Medulla oblongata (tissue), 1 donor: ENCODE results near the gene ARHGAP32.
"Not testable (repeated sequence)": the region's sequence is repeated elsewhere in the genome, so short reads cannot be mapped to it uniquely, and the experiment has no call there.

Experiments used
- DNase-seq: peaks from one replicate; pipeline ENCODE4 v3.0.0-alpha.2; 2015; ENCODE audit errors: extremely low spot score

Gene ARHGAP32

DNA sequence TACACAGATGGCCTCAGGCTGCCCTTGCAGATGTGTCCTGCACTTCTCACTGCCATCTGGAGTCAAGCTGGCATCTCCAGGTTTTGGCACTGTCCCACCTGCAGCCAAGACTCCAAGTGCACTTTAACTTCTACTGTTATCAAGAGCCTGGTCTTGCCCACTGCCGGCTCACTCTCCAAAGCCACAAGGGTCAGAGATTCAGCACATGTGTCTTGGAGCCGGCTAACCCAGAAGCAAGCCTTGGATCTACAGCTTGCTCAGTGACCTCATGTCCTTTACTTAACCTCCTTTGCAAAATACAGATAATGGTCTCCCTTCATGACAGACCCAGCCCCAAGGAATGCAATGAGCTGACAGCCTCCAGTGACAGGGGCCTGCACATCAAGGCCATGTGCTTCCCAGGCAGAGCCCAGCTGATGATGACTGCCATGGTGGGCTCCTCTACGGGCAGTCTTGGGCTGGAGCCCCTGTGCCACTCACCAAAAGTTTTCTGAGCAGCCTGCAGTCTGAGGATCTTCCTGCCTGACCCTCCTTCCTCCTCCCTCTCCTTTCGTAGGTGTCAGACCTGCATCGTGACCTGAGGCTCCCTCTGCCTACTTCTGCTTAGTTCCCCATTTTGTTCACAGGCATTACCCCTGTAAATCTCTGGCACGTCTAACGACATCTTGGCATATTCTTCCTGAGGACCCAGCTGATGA lies 258.5 kb downstream of the ARHGAP32 start:
- DNase-seq: no peak

DNA sequence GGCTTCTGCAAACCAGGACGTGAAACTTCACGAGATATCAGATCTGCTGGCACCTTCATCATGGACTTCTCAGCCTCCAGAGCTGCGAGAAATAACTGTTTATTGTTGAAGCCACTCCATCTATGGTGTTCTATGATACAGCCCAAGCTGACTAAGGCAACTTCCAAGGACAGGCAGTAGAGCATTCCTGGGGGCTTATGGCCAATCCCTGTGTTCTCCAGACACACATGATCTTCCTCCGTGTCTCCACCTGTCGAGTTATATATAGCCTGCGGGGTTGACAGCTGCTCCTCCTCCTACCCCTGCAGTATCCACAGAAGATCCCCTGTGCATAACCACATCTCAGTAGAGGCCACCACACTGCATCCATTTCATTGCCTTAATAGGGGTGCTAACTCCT lies 260.5 kb downstream of the ARHGAP32 start:
- no peak for DNase-seq

DNA sequence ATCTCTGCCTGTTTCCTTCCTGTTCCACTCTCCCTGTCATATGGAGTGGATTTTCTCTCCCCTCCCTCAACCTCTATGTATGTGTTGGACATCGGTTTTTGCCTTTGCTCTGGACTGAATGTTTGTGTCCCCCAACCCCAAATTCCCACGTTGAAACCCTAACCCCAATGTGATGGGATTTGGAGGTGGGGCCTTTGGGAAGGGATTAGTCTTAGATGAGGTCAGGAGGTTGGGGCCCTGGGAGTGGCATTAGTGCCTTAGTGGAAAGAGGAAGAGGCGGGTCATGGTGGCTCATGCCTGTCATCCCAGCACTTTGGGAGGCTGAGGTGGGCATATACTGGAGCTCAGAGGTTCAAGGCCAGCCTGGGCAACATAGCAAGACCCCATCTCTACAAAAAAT lies 261.1 kb downstream of the ARHGAP32 start:
- DNase-seq: no peak

DNA sequence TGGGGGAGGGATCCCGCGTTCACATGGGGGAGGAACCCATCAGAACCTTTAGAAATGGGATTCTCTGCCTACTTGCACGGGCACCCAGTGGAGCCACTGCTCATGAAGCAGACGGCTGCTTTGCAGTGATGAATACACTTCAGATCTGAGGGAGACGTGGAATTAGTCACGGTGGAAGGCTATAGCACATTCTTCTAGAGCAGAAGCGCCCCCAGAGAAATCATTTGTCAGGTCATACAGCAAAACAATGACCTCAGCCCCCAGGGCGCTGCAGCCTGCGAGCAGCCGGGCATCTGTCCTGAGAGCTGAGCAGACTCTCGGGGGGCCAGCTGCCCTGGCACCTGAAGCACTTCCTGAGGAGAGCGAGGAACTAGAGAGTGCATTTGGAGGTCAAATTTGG lies 262.1 kb downstream of the ARHGAP32 start:
- no peak for DNase-seq

DNA sequence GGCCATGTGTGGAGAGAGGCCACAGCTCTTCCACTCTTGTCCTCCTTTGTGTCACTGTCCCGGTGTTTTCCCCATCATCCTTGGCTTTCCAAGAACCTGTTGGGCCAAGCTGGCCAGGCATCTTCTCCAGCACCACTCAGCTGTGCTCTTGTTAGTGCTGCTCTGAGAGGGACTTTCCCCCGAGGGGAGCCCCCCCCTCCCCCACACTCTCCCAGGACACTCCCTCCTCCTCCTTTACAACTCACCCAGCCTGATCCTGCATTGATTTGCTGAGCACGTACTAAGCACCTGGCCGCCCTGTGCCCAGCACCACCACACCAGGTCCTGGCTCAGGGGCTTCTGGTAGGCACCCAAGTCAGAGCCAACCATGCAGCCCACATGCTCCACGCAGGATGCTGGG lies 262.7 kb downstream of the ARHGAP32 start:
- no peak for DNase-seq

DNA sequence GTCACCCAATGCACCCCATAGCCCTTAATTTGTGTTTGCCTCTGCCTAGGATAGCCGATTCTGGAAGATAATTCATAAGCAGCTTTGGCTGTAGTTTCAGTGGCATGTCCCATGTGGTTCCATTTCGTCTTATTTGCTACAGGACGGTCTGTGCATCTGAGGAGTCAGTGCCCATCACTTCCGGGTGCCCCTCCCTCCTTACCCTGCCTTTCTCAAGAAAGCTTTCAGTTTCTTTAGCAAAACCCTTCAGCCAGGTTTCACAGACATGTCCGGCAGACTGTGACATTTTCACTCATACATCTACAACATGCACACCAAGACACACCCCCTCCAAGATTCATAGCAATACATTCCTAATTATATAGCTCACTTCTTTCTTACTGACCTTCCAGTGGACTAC lies 263.7 kb downstream of the ARHGAP32 start:
- no peak for DNase-seq

DNA sequence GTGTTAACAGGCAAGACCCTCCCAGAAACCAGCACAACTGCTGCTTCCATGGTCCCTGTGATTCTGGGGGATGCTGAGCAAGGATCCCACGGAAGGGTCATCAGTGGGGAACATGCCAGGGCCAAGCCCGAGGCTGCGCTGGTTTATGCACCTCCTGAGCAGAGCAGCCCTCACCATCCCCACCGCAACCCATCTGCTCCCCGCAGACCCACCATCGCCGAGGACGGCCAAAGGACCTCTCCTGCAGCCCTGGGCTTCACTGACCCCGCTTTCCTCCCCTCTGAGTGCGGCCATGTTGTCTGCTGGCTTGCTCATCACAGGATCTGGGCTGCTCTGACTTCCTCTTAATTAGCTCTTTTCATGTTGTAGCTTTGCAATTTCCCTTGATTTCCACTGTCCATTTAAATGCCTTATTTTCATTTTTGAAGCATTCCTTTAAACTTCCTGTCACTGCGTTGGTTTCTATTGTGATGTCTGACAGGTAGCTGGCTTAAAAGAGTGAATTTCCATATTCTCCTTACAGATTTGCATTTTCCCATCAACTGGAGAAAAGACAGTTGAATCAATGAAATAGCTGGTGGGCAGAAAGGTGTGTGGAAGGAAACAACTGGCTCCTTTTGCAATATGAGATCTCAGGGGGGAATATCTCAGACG lies 264.3 kb downstream of the ARHGAP32 start:
- DNase-seq: no peak

DNA sequence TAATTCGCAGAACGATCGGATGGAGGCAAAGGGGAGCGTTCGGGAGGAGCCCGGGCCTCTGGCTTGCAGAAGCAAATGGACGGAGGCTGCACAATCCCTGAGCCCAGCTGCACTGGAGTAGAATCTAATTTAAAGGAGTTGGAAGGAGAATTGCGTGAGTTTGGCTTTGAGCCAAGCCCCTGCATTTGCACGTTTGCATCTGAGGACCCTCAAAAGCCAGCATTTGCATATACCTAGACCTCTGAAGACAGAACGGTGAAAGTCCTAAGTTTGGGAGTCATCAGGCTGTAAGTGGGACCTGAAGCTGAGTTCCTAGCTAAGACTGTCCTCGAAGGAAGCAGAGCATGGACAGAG lies 265.0 kb downstream of the ARHGAP32 start:
- no peak for DNase-seq

DNA sequence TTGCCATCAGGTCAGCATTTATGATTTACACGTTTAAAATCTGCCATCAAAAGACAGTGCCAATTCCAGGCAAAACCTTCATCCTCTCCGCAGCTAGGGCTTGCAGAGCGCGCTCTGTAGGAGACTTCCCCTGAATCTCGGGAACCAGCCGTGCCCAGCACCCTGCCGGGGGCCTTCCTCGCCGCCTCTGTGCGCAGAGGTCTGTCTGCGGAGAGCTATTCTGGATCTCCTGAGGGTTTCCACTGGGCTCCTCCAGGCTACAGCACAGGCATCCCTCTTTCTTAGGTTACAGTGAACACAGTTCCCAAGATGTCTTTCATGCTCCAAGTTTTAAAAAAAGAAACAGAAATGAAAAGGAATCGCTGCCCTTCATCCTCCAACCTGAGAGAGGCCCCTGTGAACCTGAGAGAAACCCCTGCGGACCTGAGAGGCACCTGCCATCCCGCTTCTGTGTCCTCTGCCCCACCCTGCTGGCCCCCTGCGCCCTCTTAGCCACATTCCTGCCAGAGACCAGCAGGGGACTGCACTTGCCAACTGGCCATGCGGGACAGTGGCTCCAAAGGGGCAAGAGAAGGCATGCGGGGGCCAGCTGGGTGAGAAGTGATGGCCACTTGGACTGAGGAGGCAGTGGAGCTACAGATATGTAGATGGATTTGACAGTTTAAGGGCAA lies 265.6 kb downstream of the ARHGAP32 start:
- DNase-seq: no peak

DNA sequence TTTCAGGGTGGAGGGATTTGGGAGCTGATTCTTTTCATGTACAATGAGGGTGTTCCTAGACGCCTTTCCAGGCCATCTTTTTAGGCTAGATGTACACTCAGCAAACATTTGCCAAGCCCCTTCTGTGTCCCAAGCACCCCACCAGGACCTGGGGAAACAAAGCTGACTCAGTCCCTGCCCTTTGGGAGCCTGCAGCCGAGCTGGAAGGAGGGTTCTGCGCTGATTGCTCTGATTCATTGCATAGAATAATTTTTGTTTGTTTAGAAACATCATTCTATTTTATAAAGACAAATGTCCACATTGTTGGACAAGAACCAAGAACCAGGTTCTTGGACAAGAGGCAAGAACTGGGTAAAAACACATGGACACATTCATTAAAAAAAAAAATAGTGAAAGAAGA lies 266.1 kb downstream of the ARHGAP32 start:
- no peak for DNase-seq

DNA sequence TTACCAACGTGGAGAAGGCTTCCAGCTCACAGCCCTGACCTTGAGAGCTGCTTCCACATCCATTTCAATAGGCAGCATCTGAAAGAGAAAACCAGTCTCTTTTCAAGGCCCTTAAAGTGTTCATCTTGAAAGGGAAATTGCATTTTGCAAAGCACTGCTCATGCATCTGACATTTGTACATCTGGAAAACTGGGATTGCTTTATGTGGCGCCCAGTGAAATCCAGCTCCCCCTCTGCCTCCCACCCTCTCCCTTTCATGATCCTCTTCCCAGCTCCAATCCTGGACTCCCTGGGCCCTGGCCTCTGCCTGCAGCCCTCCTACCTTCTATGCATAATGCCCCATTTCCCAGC lies 266.9 kb downstream of the ARHGAP32 start:
- DNase-seq: no peak

DNA sequence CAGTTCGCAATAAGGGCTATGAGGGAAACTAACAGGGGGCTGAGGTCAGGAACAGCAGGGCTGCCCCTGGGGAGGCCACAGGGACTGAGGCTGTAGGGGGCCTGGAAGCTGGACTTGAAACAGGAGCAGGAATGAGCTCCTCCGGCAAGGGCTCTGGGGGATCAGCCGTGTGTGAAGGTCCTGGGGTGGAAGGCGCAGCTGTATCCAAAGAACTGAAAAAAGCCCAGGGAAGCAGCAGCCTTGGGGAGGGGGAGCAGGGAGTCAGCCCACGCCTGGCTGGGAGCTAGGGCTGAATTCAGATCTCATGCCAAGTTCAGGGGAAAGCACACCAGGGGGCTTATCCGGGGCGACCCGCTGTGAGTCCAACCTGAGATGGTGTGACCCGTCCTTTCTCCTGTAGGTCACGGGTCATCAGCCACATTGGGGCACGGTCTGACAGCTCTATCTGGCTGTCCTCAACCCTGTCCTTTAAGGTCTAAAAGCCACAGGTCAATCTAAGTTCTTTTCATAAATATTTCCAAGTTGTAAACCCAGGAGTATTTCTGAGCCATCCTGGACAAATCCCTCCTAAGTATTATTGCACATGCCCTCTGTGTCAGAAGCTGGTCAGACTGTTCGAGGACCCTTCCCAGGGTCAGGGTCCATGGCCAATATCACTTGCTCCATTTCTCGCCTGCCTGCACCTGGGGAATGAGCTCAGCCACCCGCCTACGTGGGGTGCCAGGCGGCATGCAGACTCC lies 267.4 kb downstream of the ARHGAP32 start:
- no peak for DNase-seq

DNA sequence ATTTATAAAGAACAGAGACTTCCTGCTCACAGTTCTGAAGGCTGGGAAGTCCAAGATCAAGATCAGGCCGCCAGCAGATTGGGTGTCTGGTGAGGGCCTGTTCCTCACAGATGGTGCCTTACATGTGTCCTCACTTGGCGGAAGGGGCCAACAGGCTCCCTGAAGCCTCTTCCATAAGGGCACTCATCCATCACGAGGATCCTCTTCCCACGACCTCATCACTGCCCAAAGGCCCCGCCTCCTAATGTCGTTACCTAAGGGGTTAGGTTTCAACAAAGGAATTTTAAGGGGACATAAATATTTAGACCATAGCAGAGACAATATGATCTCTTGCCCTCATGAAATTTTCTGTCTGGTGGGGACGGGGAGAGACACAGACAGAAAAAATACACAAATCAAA lies 268.0 kb downstream of the ARHGAP32 start:
- DNase-seq: no peak

DNA sequence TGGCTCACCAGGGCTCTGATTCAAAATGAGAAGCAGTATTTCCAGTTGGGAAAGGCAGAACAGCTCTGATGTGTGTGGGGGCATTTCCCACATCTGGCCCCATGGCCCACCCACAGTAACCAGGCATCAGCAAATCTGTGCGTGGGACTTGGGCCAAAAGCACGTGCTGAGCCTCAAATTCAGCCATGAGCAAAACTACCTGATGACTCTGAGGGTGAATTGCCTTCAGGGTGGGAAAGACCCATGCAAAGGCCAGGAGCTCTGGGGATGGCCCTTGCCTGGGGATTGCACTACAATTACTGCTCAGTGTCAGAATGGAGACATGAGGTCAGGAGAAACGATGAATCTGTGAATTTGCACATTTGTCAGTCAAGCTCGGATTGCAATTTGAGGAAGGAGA lies 270.3 kb downstream of the ARHGAP32 start:
- DNase-seq: no peak

DNA sequence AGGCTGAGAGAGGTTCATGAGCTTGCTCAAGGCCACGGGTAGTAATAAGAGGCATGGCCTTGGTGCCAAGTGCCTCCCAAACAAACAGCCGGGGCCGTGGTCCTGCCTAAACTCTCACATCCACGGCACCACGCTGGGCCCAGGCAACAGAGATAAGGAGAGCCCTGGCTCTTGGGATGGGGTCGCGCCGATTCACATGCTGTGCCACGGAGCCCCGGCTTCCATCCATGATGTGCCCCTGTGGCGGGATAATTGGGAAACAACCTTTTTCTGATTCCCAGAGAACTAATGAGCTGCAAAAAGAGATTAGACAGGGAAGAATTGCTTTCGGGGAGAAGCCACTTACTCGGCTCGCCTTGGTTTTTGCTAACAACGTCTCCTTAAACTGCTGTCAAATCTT lies 271.5 kb downstream of the ARHGAP32 start:
- DNase-seq: no peak

DNA sequence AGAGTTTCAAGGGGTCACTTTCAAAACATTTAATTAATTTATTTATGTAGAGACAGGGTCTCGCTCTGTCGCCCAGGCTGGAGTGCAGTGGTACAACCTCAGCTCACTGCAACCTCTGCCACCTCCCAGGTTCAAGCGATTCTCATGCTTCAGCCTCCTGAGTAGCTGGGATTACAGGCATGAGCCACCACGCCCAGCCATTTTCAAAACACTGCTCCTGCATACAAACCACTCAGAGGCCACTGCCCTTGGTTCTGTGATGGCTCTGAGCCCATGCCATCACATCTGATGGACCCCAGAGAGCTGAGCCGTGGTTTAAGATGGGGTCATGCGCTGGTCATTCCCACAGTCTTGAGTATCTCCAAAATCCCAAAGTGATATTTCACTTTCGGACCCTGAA lies 272.5 kb downstream of the ARHGAP32 start:
- DNase-seq: not testable (repeated sequence)

DNA sequence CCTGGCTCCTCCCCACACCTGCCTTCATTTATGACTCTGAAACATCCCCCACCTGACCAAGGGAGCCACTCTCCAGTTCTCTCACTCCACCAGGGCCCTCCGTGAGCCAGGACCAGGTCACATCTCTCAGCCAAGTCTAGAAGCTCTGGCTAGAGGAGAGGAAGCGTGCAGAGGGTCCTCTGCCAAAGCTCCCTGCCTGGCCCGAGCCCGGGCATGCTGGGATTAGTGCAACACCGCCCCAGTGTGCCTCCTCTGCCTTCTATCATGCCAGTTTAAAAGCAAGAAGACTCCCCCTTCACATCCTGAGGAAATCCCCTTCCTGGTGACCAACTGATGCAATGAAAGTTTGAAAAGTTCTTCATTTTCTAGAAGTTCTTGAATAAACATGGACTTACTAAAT lies 272.9 kb downstream of the ARHGAP32 start:
- DNase-seq: no peak

DNA sequence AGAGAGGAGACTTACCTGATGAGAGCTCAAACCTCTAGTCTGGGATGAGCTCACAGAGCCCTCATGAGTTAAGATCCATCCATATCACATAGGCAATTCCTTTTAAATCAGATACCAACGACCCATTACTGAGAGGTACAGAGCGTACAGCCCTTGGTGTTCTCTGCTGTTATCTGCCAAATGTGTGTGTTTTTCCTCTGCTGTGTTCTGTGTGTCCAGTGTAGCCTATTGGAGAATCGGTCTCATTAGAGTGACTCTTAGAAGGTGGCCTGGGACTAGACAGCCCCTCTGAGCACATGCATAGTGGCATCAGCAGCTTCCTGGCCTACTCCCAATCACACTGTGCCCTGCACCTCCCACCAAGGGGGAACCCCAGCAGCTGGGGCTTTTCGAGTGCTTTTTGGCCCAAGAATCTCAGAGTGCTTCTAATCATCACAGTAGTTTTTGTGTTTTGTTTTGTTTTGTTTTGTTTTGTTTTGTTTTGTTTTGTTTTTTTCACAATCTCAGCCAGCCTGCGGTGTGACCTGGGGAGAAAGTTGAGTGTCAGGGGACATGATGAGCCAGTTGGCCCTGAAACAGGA lies 274.9 kb downstream of the ARHGAP32 start:
- no peak for DNase-seq

DNA sequence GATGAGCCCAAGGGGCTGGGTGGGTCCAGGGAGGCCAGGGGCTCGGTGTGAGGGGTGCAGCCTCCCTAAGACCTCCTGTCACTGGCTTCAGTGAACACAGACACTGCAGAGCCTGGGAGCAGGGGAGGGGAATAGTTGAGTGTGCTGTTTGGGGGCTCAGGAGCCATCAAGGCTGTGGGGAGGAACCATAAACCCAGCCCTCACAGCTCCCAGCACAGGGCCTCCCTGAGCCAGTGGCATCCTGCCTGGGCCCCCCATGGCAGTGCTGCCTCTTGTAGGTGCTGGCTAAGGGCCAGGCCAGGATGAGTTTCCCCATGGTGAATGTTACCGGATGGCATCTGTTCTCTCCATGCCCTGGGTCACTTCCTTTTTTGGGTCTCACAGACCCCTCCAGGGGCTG lies 275.4 kb downstream of the ARHGAP32 start:
- no peak for DNase-seq

DNA sequence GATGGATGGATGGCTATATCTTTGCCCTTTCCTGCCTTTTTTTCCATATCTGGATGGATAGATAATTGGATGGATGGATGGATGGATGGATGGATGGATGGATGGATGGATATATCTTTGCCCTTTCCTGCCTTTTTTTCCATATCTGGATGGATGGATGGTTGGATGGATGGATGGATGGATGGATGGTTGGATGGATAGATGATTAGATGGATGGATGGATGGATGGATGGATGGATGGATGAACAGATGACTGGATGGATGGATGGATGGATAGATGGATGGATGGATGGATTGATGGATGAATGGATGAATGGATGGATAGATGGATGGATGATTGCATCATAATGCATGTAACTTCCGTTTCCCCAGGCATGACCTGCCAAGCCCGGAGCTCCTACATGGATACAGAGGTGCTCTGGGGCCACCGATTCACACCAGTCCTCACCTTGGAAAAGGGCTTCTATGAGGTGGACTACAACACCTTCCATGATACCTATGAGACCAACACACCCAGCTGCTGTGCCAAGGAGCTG lies 276.0 kb downstream of the ARHGAP32 start:
- DNase-seq: no peak

DNA sequence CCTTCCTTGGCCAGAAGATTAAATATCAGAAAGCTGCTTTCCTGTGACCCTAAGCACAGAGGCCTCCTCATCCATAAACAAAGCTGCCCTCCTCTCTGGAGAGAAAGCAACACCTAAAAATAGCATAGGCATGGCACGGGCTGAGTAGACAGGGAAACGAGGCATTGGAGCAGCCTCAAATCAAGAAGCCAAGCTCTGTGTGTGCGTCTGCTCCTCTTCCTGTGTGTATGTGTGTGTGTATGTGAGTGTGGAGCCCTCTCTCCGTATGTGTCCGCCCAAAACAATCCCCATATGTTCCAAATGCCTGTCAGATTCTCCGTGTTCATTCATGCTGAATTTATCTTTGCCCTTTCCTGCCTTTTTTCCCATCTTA lies 277.0 kb downstream of the ARHGAP32 start:
- no peak for DNase-seq
